ENCODE results near the gene COG1. TPM values are rescaled to one million over a fixed set of nuclear protein-coding genes. Genes with fewer than 3 reads are reported as not detected.

COG1 gene
- total and polyA plus RNA-seq, 9 of the 15 experiments (the other 6 are each of a cell fraction or from before 2014, with no cell fraction given) = 9.5 to 26.8 (median 12.9) TPM

DNA sequence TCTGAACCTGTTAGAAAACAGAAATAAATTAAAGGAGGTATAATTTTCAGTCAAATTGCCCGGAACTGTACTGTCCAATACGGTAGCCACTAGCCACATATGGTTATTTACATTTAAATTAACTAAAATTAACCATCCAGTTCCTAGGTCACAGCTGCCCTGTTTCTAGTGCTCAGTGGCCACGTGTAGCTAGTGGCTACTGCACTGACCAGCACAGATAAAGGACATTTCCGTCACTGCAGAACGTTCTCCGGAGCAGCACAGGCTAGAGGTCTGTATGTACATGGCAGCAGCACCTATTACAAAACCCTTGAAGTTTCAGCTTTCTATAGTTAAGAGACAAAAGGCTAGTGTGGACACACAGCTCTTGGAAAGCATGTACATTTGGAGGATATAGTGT, 35.1 kb downstream of the COG1 start (continued):
- TF ChIP-seq, protein P1, sequence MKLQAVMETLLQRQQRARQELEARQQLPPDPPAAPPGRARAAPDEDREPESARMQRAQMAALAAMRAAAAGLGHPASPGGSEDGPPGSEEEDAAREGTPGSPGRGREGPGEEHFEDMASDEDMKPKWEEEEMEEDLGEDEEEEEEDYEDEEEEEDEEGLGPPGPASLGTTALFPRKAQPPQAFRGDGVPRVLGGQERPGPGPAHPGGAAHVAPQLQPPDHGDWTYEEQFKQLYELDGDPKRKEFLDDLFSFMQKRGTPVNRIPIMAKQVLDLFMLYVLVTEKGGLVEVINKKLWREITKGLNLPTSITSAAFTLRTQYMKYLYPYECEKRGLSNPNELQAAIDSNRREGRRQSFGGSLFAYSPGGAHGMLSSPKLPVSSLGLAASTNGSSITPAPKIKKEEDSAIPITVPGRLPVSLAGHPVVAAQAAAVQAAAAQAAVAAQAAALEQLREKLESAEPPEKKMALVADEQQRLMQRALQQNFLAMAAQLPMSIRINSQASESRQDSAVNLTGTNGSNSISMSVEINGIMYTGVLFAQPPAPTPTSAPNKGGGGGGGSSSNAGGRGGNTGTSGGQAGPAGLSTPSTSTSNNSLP (IDR thresholded peaks at IDR 0.05; ENCODE audit: borderline replicate concordance, low read depth, low read length) = no peak
- TF ChIP-seq PTRF (tag; IDR thresholded peaks at IDR 0.05) (no peak), PCBP1 (IDR thresholded peaks at IDR 0.05; ENCODE audit: low read depth, low read length, poor library complexity, severe bottlenecking) (no peak), SRF (CRISPR knock-in tag; IDR thresholded peaks at IDR 0.05) (no peak), U2AF2 (optimal IDR thresholded peaks at IDR 0.05; ENCODE audit: low read depth, low read length) (no peak), SMARCA4 (IDR thresholded peaks at IDR 0.05) (peak; percentile 10; the same call in 1 of the 2 replicates), ZNF146 (CRISPR knock-in tag; IDR thresholded peaks at IDR 0.05; ENCODE audit: unreplicated experiment) (no peak), PHF20 (IDR thresholded peaks at IDR 0.05; ENCODE audit: partially characterized antibody) (no peak), FOXJ2 (tag; IDR thresholded peaks at IDR 0.05) (no peak), ZNF140 (CRISPR knock-in tag; IDR thresholded peaks at IDR 0.05) (no peak)
- TF ChIP-seq, protein P2, sequence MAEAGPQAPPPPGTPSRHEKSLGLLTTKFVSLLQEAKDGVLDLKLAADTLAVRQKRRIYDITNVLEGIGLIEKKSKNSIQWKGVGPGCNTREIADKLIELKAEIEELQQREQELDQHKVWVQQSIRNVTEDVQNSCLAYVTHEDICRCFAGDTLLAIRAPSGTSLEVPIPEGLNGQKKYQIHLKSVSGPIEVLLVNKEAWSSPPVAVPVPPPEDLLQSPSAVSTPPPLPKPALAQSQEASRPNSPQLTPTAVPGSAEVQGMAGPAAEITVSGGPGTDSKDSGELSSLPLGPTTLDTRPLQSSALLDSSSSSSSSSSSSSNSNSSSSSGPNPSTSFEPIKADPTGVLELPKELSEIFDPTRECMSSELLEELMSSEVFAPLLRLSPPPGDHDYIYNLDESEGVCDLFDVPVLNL (CRISPR knock-in tag; IDR thresholded peaks at IDR 0.05; ENCODE audit: low read depth) = no peak
- TF ChIP-seq, protein P3, sequence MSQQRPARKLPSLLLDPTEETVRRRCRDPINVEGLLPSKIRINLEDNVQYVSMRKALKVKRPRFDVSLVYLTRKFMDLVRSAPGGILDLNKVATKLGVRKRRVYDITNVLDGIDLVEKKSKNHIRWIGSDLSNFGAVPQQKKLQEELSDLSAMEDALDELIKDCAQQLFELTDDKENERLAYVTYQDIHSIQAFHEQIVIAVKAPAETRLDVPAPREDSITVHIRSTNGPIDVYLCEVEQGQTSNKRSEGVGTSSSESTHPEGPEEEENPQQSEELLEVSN (IDR thresholded peaks at IDR 0.05; ENCODE audit: borderline replicate concordance in 1 of 2, extremely low read depth in 1 of 2, insufficient read depth in 1 of 2, insufficient read length in 1 of 2, low read depth in 1 of 2, low read length in 1 of 2, poor library complexity in 1 of 2, severe bottlenecking in 1 of 2) = peak in 1 of 2 experiments; percentile 39
- TF ChIP-seq, protein P4, sequence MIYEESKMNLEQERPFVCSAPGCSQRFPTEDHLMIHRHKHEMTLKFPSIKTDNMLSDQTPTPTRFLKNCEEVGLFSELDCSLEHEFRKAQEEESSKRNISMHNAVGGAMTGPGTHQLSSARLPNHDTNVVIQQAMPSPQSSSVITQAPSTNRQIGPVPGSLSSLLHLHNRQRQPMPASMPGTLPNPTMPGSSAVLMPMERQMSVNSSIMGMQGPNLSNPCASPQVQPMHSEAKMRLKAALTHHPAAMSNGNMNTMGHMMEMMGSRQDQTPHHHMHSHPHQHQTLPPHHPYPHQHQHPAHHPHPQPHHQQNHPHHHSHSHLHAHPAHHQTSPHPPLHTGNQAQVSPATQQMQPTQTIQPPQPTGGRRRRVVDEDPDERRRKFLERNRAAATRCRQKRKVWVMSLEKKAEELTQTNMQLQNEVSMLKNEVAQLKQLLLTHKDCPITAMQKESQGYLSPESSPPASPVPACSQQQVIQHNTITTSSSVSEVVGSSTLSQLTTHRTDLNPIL (CRISPR knock-in tag; IDR thresholded peaks at IDR 0.05) = no peak
- TF ChIP-seq, protein P5, sequence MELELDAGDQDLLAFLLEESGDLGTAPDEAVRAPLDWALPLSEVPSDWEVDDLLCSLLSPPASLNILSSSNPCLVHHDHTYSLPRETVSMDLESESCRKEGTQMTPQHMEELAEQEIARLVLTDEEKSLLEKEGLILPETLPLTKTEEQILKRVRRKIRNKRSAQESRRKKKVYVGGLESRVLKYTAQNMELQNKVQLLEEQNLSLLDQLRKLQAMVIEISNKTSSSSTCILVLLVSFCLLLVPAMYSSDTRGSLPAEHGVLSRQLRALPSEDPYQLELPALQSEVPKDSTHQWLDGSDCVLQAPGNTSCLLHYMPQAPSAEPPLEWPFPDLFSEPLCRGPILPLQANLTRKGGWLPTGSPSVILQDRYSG (tag; conservative IDR thresholded peaks at IDR 0.05; ENCODE audit: low read depth) = no peak
- TF ChIP-seq, protein P6, sequence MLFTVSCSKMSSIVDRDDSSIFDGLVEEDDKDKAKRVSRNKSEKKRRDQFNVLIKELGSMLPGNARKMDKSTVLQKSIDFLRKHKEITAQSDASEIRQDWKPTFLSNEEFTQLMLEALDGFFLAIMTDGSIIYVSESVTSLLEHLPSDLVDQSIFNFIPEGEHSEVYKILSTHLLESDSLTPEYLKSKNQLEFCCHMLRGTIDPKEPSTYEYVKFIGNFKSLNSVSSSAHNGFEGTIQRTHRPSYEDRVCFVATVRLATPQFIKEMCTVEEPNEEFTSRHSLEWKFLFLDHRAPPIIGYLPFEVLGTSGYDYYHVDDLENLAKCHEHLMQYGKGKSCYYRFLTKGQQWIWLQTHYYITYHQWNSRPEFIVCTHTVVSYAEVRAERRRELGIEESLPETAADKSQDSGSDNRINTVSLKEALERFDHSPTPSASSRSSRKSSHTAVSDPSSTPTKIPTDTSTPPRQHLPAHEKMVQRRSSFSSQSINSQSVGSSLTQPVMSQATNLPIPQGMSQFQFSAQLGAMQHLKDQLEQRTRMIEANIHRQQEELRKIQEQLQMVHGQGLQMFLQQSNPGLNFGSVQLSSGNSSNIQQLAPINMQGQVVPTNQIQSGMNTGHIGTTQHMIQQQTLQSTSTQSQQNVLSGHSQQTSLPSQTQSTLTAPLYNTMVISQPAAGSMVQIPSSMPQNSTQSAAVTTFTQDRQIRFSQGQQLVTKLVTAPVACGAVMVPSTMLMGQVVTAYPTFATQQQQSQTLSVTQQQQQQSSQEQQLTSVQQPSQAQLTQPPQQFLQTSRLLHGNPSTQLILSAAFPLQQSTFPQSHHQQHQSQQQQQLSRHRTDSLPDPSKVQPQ (CRISPR knock-in tag; IDR thresholded peaks at IDR 0.05; ENCODE audit: borderline replicate concordance) = no peak
- TF ChIP-seq, protein P7, sequence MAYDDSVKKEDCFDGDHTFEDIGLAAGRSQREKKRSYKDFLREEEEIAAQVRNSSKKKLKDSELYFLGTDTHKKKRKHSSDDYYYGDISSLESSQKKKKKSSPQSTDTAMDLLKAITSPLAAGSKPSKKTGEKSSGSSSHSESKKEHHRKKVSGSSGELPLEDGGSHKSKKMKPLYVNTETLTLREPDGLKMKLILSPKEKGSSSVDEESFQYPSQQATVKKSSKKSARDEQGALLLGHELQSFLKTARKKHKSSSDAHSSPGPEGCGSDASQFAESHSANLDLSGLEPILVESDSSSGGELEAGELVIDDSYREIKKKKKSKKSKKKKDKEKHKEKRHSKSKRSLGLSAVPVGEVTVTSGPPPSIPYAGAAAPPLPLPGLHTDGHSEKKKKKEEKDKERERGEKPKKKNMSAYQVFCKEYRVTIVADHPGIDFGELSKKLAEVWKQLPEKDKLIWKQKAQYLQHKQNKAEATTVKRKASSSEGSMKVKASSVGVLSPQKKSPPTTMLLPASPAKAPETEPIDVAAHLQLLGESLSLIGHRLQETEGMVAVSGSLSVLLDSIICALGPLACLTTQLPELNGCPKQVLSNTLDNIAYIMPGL (CRISPR knock-in tag; IDR thresholded peaks at IDR 0.05) = no peak

Data from K562 (cell line).